ACHN (cell line): ENCODE results near the gene KCNMA1.

ENCODE experiments used
- DNase-seq: peaks from one replicate; pipeline ENCODE4 v3.0.0-alpha.2; 2015
- in situ Hi-C: cut with HindIII; loops from 2 replicates; pipeline ENCODE4 v1.10.0; 2017; ENCODE audit warnings: low sequenced_read_pairs, low pct_ligation_motif_present, low pct_unique_long_range_greater_than_20kb

KCNMA1 gene

GRCh38 chr10:77156406-77156879 is 481.2 kb downstream of the KCNMA1 start:
- in situ Hi-C loops: loop anchor here (25.0 kb wide), 1 partner anchor 256 kb away; no protein-coding TSS in a partner anchor
- peak; percentile 76 for DNase-seq

GRCh38 chr10:77152256-77152655 is 485.4 kb downstream of the KCNMA1 start:
- DNase-seq: no peak
- in situ Hi-C loops: loop anchor here (25.0 kb wide), 1 partner anchor 260 kb away; no protein-coding TSS in a partner anchor

DNA sequence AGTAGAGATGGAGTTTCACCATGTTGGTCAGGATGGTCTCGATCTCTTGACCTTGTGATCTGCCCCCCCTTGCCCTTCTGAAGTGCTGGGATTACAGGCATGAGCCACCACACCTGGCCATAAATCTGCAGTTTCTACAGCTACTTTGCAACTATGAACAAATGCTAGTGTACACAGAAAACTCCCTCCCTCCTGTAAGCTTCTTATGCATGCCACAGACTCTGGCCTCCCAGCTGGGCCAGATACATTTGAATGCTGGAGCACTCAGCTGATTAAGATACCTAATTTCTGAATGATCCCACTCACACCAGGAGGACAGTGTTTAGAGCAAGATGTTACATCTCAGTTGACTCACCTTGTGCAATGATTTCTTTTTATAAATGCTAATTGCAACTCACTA is 486.2 kb downstream of the KCNMA1 start:
- DNase-seq: no peak
- in situ Hi-C loops: loop anchor here (25.0 kb wide), 1 partner anchor 261 kb away; no protein-coding TSS in a partner anchor

GRCh38 chr10:77149706-77150105 is 487.9 kb downstream of the KCNMA1 start:
- no peak for DNase-seq
- in situ Hi-C loops: loop anchor here (25.0 kb wide), 1 partner anchor 263 kb away; no protein-coding TSS in a partner anchor

- DNase-seq: no peak
- in situ Hi-C loops: no loop called here
These were observed 488.6 kb downstream of the KCNMA1 start for GRCh38 chr10:77149001-77149400.

DNA sequence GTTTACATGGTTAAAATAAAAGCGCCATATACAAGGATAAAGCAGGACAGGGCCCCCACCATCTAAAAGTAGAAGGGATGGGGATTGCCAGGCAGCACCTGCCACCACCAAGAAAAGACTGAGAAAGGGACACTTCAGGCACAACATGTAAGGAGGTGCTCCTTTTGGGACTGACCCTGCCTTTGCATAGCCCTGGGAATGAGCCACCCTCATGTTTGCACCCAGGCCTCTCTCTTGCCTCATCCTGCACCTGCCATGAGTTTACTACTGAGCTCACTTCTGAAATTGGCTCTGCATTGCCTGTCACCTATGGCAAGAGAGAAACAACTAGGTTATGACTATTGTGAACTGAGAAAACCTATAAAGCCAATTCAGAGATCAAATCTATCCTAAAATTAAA is 489.7 kb downstream of the KCNMA1 start:
- in situ Hi-C loops: no loop called here
- no peak for DNase-seq

DNA sequence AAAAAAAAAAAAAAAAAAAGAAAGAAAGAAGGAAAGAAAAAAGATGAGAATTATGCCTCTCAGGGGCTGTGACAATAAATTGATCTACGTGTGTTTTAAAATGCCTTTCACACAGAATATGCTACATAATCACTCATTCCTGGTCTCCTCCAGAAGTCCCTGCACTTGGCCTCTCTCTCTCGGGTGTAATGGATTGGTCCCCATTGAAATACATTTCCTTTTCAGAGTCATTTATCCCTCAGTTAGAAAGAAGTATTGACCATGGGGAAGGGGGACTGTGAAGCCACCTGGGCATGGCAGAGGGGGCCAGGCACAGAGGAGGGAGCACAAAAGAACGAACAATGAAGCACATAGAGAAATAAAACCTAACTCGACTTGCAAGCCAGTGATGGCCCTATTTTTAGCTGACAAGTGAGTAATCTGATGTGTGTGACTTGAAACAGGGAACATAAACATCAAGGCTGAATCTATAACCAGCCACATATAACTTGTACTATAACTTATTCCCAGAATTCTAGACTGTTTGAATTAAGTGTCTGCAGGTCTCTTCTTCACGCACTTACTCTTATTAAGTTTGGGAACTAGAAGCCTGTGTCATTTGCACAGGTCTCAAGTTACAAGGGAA is 490.8 kb downstream of the KCNMA1 start:
- no peak for DNase-seq
- in situ Hi-C loops: no loop called here

DNA sequence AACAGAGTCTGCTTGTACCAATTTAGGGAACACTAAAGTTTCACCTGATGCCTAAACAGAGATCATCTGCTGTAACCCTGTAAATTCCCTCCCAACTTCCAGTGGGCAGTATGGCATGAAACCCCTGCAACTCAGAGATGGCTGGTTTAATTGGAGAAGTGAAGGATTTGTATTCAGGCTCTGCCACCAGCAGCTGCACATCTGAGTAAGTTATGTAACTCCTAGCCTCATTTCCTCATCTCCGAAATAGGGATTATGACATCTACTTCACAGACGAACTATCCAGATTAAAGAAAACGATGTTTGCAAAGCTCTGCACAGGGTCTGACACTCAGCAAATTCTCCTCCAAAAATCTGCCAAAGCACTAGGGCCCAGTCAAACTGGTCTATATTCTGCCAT is 493.0 kb downstream of the KCNMA1 start:
- DNase-seq: no peak
- in situ Hi-C loops: no loop called here

DNA sequence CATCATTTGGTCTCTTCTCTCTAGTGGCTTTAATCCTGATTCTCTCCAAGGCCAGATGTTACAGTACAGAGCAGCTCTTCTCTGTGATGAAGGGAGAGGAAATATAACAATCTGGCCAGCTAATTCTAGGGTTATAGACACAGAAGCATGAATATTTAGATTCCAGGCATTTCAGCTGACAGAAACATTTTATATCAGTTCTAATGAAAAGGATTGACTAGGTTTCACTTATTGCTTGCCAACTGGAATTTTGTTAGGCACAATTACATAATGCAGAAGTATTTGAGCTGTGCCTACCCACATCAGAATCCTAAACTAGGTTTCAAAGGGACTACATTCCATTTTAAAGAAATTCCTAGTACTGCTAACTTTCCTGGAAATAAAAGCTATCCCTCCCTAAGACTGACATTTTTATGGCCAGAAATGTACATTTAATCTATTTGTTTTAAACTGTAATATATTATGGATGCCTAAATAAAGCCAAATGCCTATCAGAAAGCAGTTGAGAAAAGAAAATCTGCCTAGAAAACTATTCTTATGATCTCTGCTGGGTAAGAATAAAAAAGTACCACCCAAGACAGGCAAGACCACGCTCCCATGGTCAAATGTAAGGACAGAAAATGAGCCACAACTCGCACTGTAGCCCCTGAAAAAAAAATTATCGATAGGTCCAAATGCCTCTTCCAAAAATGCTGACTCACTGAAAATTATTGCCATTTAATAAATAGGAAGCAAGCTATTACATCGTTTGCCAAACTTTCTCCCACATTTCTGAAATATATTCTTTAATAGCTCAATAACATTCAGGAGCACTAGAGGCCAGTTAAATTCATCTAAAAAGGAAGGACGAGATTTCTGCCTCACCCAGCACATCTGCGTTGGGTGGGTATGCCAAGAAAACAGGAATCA is 498.1 kb downstream of the KCNMA1 start:
- DNase-seq: no peak
- in situ Hi-C loops: no loop called here

DNA sequence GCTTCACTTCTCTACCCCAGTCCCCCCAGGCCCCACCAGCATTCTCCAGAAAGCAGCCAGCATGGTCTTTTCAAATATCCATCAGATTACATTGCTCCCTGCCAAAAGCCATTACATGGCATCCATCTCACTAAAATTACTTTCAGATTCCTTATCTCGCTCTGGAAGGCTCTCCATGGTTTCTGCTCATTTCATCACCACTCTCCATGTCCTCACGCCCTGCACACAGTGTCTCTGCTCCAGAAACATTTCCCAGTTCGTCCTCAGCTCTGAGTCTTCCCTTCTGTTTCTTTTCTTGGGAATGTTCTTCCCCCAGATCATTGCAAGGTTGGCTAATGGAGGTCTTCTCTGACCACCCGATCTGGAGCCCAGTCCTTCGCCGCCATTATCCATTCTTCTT is 499.1 kb downstream of the KCNMA1 start:
- DNase-seq: no peak
- in situ Hi-C loops: no loop called here

GRCh38 chr10:77135555-77135954 is 502.1 kb downstream of the KCNMA1 start:
- no peak for DNase-seq
- in situ Hi-C loops: no loop called here

DNA sequence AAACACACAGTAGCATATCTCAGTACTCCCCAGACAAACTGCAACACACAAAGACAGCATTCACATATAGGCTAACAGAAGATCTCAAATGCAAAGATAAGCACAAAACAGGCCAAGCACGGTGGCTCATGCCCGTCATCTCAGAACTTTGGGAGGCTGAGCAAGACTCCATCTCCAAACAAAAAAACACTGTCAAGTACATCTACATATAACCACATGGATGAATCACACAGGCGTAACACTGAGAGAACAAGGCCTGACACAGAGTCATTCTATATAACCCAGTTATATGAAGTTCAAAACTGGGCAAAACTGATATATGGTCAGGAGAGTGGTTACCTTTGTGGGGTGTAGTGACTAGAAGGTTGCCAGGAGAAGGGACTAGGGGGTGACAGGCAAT is 506.4 kb downstream of the KCNMA1 start:
- in situ Hi-C loops: no loop called here

GRCh38 chr10:77127243-77127642 is 510.4 kb downstream of the KCNMA1 start:
- in situ Hi-C loops: no loop called here
- no peak for DNase-seq

More for the DNA sequence above, 506.4 kb downstream of the KCNMA1 start:
- DNase-seq: no peak

DNA sequence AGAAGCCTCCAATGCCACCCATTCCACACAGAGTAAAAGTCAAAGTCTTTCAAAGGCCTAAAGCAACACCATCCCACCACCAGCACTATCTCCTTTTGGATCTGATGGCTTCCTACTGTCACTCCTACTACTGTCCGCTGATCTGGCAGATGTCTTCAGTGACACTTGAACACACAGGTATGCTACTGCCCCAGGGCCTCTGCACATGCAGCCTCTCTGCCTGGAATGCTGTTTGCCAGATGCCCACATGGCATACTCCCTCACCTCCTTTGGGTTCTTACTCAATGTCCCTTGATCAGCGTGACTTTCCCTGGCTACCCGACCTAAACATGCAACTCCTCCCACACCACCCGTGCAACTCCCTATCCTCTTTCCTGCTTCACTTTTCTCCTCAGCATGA is 512.4 kb downstream of the KCNMA1 start:
- DNase-seq: no peak
- in situ Hi-C loops: no loop called here

DNA sequence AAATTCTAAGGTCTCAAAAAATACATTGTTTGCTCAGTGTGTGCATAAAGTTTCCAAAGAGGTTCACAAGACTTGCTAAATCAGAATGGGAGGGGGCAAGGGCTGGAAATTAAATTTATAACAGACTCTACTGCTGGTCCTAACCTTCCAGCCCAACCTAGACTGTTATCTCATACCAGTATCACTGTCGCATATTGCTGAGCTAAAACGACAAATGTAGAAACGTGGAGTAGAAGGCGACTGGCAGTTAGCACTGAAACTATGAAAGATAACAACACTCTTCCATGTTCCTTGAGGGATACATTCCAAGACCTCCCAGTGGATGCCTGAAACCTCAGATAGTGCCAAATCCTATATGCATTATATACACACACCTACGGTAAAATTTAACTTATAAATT is 514.3 kb downstream of the KCNMA1 start:
- DNase-seq: no peak
- in situ Hi-C loops: no loop called here

DNA sequence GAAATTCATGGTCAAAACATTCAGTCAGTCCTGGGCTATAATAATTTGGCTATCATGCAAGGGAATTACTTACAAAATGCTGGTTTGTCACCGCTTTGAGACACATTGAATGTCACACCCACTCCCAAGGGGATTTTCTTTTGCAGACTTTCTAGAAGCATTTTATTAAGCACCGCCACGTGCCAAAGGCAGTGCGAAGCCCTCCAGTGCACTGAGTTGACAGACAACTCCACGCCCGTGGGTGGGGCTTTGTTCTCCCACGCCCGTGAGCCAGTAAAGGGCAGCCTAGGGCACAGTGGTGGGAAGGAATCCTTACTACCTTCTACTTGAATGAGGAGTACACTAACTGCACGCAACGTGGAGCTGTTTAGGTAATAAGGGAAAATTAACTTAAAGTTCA is 515.8 kb downstream of the KCNMA1 start:
- in situ Hi-C loops: no loop called here
- no peak for DNase-seq

DNA sequence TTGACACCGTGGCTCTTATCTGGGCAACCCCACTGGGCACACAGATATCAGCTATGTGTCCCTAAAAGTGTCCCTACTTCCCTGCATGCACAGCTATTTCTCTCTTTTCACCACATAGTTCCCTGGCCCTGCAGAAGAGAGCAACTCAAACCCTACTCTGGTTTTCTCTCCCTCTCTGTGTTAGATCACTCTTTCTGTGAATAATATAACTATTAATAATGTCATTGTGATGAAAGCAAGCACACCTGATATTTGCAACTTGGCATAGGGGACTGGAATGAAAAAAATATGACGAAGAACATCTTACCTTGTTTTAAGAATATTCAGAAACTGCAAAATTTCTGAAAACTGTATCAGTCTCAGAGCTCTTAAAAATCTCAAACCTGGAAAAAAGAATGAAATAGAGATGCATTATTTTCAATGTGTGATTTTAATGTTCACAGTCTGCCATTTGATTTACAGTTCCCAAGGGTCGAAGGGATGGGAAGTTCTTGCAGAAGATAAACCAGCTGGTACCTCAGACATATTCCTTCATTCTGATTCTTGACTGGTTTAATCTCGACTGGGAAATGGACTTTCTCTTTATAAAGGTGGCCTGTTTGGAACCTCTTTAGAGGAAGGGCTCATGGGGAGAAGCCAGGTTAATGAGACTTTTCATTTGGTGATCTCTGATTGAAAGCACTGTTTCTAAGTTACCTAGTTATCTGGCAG is 516.8 kb downstream of the KCNMA1 start:
- in situ Hi-C loops: no loop called here
- DNase-seq: no peak

DNA sequence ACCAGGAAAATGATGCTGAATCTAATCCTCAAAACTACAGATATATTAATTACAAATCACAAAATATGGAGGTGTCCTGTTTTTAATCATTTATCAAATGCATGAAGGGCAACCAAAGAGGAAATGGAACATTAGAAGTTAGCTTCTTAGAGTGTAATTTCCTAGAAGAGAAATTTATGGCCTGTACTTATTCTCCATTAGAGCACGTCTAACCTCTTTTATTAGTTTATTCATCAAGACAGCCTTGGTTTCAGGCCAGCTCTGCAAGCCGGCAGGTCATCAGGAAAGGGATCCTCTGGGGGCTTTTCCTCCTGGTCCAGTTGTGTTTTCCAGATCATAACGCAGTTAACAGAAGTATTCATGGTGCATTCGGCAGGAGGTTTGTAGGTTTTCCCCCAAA is 517.6 kb downstream of the KCNMA1 start:
- DNase-seq: no peak
- in situ Hi-C loops: no loop called here
